ENCODE data around the gene CERS1.

The CERS1 gene

GRCh38 chr19:18932216-18932841 is 36.4 kb upstream of the CERS1 start:
- no peak overlapping the region for H2AFZ ChIP-seq (ENCODE audit: low read length)
- H3F3A ChIP-seq (ENCODE audit: low read depth), result no peaks in the 10 kb centered on the region
- H3K9me2 ChIP-seq (replicated peaks; ENCODE audit: low read depth, low read length), result no peaks in the 10 kb centered on the region
- no peak overlapping the region for H3K4me2 ChIP-seq (ENCODE audit: low read depth, low read length, poor library complexity, severe bottlenecking)
- H4K20me1 ChIP-seq (ENCODE audit: insufficient read depth, low read length, poor library complexity, severe bottlenecking), result no peaks in the 10 kb centered on the region
- no peaks in the 10 kb centered on the region for H3K9me3 ChIP-seq (ENCODE audit: insufficient read depth, low read depth, low read length)
- TF ChIP-seq CTCF (conservative IDR thresholded peaks at IDR 0.05; ENCODE audit: low read length) (no peak), EZH2phosphoT487 (IDR thresholded peaks at IDR 0.05; ENCODE audit: borderline replicate concordance) (no peak)
- no peaks in the 10 kb centered on the region for H3K36me3 ChIP-seq (ENCODE audit: insufficient read depth, low read length)
- no peak overlapping the region for H3K4me3 ChIP-seq (ENCODE audit: low read length, poor library complexity, severe bottlenecking)
- H3K4me1 ChIP-seq (ENCODE audit: insufficient read depth, low read length, poor library complexity, severe bottlenecking), result no peaks in the 10 kb centered on the region
- no peak overlapping the region for H3K9ac ChIP-seq (ENCODE audit: low read depth, low read length, poor library complexity, severe bottlenecking)
- H3K79me2 ChIP-seq (ENCODE audit: insufficient read depth, low read length), result no peaks in the 10 kb centered on the region
- H3K27me3 ChIP-seq (ENCODE audit: insufficient read depth, low read length, poor library complexity, severe bottlenecking), result no peaks in the 10 kb centered on the region

GRCh38 chr19:18931316-18932162 is 35.6 kb upstream of the CERS1 start:
- Histone ChIP-seq H3K4me2 (ENCODE audit: low read depth, low read length, poor library complexity, severe bottlenecking) (no peak overlapping the region), H3K4me3 (ENCODE audit: low read length, poor library complexity, severe bottlenecking) (no peak overlapping the region), H3K79me2 (ENCODE audit: insufficient read depth, low read length) (no peaks in the 10 kb centered on the region), H3F3A (ENCODE audit: low read depth) (no peaks in the 10 kb centered on the region), H3K27me3 (ENCODE audit: insufficient read depth, low read length, poor library complexity, severe bottlenecking) (no peaks in the 10 kb centered on the region), H3K9me3 (ENCODE audit: insufficient read depth, low read depth, low read length) (no peaks in the 10 kb centered on the region), H4K20me1 (ENCODE audit: insufficient read depth, low read length, poor library complexity, severe bottlenecking) (no peaks in the 10 kb centered on the region), H3K9ac (ENCODE audit: low read depth, low read length, poor library complexity, severe bottlenecking) (no peak overlapping the region), H3K9me2 (replicated peaks; ENCODE audit: low read depth, low read length) (no peaks in the 10 kb centered on the region), H2AFZ (ENCODE audit: low read length) (no peak overlapping the region), H3K4me1 (ENCODE audit: insufficient read depth, low read length, poor library complexity, severe bottlenecking) (no peaks in the 10 kb centered on the region), H3K36me3 (ENCODE audit: insufficient read depth, low read length) (no peaks in the 10 kb centered on the region)
- no peak for TF ChIP-seq CTCF (conservative IDR thresholded peaks at IDR 0.05; ENCODE audit: low read length)
- no peak for TF ChIP-seq EZH2phosphoT487 (IDR thresholded peaks at IDR 0.05; ENCODE audit: borderline replicate concordance)

GRCh38 chr19:18929311-18929710 is 33.4 kb upstream of the CERS1 start:
- Histone ChIP-seq H2AFZ (ENCODE audit: low read length) (no peak overlapping the region), H3K4me3 (ENCODE audit: low read length, poor library complexity, severe bottlenecking) (no peak overlapping the region), H3K9me2 (replicated peaks; ENCODE audit: low read depth, low read length) (no peaks in the 10 kb centered on the region), H3K4me2 (ENCODE audit: low read depth, low read length, poor library complexity, severe bottlenecking) (no peak overlapping the region), H3F3A (ENCODE audit: low read depth) (no peaks in the 10 kb centered on the region), H4K20me1 (ENCODE audit: insufficient read depth, low read length, poor library complexity, severe bottlenecking) (no peaks in the 10 kb centered on the region), H3K9me3 (ENCODE audit: insufficient read depth, low read depth, low read length) (no peaks in the 10 kb centered on the region), H3K79me2 (ENCODE audit: insufficient read depth, low read length) (no peaks in the 10 kb centered on the region), H3K27me3 (ENCODE audit: insufficient read depth, low read length, poor library complexity, severe bottlenecking) (no peaks in the 10 kb centered on the region), H3K36me3 (ENCODE audit: insufficient read depth, low read length) (peaks cover 7% of the 10 kb centered on the region; the same call in 1 of the 2 replicates), H3K4me1 (ENCODE audit: insufficient read depth, low read length, poor library complexity, severe bottlenecking) (no peaks in the 10 kb centered on the region), H3K9ac (ENCODE audit: low read depth, low read length, poor library complexity, severe bottlenecking) (no peak overlapping the region)
- TF ChIP-seq CTCF (conservative IDR thresholded peaks at IDR 0.05; ENCODE audit: low read length) (no peak), EZH2phosphoT487 (IDR thresholded peaks at IDR 0.05; ENCODE audit: borderline replicate concordance) (no peak)
